Neural crest cell (in vitro differentiated cells): ENCODE results near the gene SP2. TPM values are rescaled to one million over a fixed set of nuclear protein-coding genes. Genes with fewer than 3 reads are reported as not detected.
"Not testable (repeated sequence)": the region's sequence is repeated elsewhere in the genome, so short reads cannot be mapped to it uniquely, and the experiment has no call there.

Experiments
- DNase-seq: peaks from one replicate; pipeline ENCODE4 v3.0.0; 2021; ENCODE audit warnings: low read depth, mixed read lengths, low spot score
- H3K27ac Mint-ChIP-seq: one replicate; pipeline ENCODE4 v1.8.0; 2021; ENCODE audit warnings: mild to moderate bottlenecking, mixed read lengths; ENCODE audit not compliant: unreplicated experiment
- H3K27me3 Mint-ChIP-seq: 2 replicates; pipeline ENCODE4 v1.8.0; 2021; ENCODE audit warnings: low read depth, mild to moderate bottlenecking, mixed read lengths
- H3K36me3 Mint-ChIP-seq: 2 replicates; pipeline ENCODE4 v1.8.0; 2021; ENCODE audit warnings: low read depth, mild to moderate bottlenecking, mixed read lengths
- H3K4me1 Mint-ChIP-seq: 2 replicates; pipeline ENCODE4 v1.8.0; 2021; ENCODE audit warnings: mixed read lengths
- H3K4me3 Mint-ChIP-seq: one replicate; pipeline ENCODE4 v1.8.0; 2021; ENCODE audit warnings: mild to moderate bottlenecking, mixed read lengths
- H3K9me3 Mint-ChIP-seq: 2 replicates; pipeline ENCODE4 v1.8.0; 2021; ENCODE audit warnings: mixed read lengths
- CTCF ChIP-seq: fragments of 200-600 bp; sonication (generic); conservative IDR thresholded peaks from 2 replicates; pipeline ENCODE4 v1.5.0; 2021; ENCODE audit warnings: antibody characterized with exemption, mild to moderate bottlenecking
- total RNA-seq: library from RNA; stranded (reverse); gene quantifications from 2 replicates; pipeline ENCODE4 v1.2.1, GENCODE V29; 2021

The SP2 gene
- total RNA-seq, 1 donor from 2014 or later = 22.4 TPM

GRCh38 chr17:47918991-47919390 is 23.0 kb downstream of the SP2 start:
- TF ChIP-seq CTCF = no peak
- DNase-seq = no peak
- H3K9me3 Mint-ChIP-seq = no peaks in the 10 kb centered on the region
- H3K4me3 Mint-ChIP-seq = no peak overlapping the region
- peaks cover 6% of the 10 kb centered on the region for H3K36me3 Mint-ChIP-seq
- H3K27ac Mint-ChIP-seq = no peak overlapping the region
- H3K4me1 Mint-ChIP-seq = no peaks in the 10 kb centered on the region
- no peaks in the 10 kb centered on the region for H3K27me3 Mint-ChIP-seq

GRCh38 chr17:47919889-47920288 is 23.9 kb downstream of the SP2 start:
- not testable (repeated sequence) for H3K4me3 Mint-ChIP-seq, H3K27ac Mint-ChIP-seq, H3K4me1 Mint-ChIP-seq, DNase-seq, H3K9me3 Mint-ChIP-seq, H3K36me3 Mint-ChIP-seq, H3K27me3 Mint-ChIP-seq

DNA sequence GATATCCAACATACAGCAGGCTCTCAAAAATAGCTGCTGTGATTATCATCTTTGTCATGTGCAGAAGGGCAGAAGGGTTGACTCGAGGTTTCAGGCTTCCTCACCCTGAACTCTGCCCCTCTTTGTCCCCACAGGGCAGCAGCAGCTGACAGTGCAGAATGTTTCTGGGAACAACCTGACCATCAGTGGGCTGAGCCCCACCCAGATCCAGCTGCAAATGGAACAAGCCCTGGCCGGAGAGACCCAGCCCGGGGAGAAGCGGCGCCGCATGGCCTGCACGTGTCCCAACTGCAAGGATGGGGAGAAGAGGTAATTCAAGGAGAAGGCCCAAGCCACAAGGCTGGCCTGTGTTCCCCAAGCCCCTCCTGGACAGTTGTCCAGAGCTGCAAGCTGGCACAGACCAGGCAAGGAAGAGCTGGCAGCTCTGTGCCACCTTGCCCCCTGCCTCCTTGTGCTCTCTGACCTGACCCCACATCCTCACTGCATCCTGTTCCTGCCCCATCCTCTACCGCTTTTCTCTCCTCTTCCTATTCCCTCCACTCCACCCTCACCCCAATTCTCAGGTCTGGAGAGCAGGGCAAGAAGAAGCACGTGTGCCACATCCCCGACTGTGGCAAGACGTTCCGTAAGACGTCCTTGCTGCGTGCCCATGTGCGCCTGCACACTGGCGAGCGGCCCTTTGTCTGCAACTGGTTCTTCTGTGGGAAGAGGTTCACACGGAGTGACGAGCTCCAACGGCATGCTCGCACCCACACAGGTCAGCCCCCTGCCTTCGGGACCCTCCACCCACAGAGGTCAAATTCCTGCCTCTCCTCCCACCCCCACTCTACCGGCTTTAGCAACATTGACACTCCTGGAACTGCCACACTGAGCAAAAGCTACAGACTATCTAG is 29.0 kb downstream of the SP2 start:
- Mint-ChIP-seq H3K36me3 (peaks cover 12% of the 10 kb centered on the region), H3K4me3 (no peak overlapping the region), H3K27me3 (no peaks in the 10 kb centered on the region), H3K27ac (peak overlapping the region; percentile 93), H3K4me1 (peaks cover 5% of the 10 kb centered on the region), H3K9me3 (no peaks in the 10 kb centered on the region)
- TF ChIP-seq CTCF = no peak
- no peak for DNase-seq

- H3K9me3 Mint-ChIP-seq = no peaks in the 10 kb centered on the region
- H3K4me3 Mint-ChIP-seq = no peak overlapping the region
- no peak for DNase-seq
Observed at GRCh38 chr17:47925678-47925988, 29.6 kb downstream of the SP2 start.

DNA sequence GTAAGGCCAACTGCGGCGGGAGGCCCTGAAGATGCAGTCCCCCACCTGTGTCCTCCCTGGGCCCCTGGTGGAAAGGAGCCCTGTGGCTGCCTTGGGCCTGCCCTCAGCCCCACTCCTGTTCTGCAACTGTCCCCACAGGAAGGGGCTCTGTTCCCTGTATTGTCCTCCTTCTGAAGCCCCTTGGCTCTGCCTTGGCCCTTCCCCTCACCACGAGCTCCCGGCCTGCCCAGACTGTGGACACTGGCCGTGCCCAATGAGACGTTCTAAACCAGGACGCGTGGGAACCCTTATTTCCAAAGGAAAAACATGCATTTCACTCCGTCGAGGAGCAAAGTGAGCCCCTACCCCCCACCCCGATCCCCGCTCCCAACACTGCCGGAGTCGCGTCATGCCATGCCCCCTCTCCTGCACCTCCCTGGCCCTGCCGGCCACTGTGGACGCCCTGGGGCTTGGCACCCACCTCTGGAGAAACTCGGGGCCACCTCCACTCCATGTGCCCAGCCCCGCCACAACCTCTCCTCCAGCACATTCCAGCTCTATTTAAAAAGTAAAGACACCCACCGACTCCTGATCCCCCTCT is 31.9 kb downstream of the SP2 start:
- no peak overlapping the region for H3K27ac Mint-ChIP-seq
- no peak overlapping the region for H3K4me3 Mint-ChIP-seq
- H3K36me3 Mint-ChIP-seq = peaks cover 11% of the 10 kb centered on the region
- no peak for DNase-seq
- no peaks in the 10 kb centered on the region for H3K9me3 Mint-ChIP-seq
- TF ChIP-seq CTCF = no peak
- H3K27me3 Mint-ChIP-seq = no peaks in the 10 kb centered on the region
- H3K4me1 Mint-ChIP-seq = peaks cover 13% of the 10 kb centered on the region

More at GRCh38 chr17:47925678-47925988, 29.6 kb downstream of the SP2 start:
- Mint-ChIP-seq H3K4me1 (peaks cover 5% of the 10 kb centered on the region), H3K27me3 (no peaks in the 10 kb centered on the region), H3K36me3 (peaks cover 12% of the 10 kb centered on the region), H3K27ac (no peak overlapping the region)
- no peak for TF ChIP-seq CTCF

GRCh38 chr17:47928415-47928814 is 32.4 kb downstream of the SP2 start:
- H3K9me3 Mint-ChIP-seq = no peaks in the 10 kb centered on the region
- no peak for TF ChIP-seq CTCF
- H3K27ac Mint-ChIP-seq = peak overlapping the region; percentile 41
- no peak overlapping the region for H3K4me3 Mint-ChIP-seq
- no peaks in the 10 kb centered on the region for H3K27me3 Mint-ChIP-seq
- H3K36me3 Mint-ChIP-seq = peaks cover 12% of the 10 kb centered on the region
- no peak for DNase-seq
- H3K4me1 Mint-ChIP-seq = peaks cover 13% of the 10 kb centered on the region
